H9 (cell line): ENCODE measurements around the gene PQBP1. TPM values are rescaled to one million over a fixed set of nuclear protein-coding genes. Genes with fewer than 3 reads are reported as not detected.

Experiments
- DNase-seq: peaks from one replicate; pipeline ENCODE4 v3.0.0-alpha.2; 2017
- H2AFZ ChIP-seq: one replicate; pipeline ENCODE4 v1.6.1; 2013; ENCODE audit warnings: mild to moderate bottlenecking, low read length, control low read depth, moderate library complexity
- H2AK5ac ChIP-seq: 2 replicates; pipeline ENCODE4 v1.6.1; 2013; ENCODE audit warnings: low read length, control low read depth, mixed read lengths; ENCODE audit not compliant: insufficient read length
- H2BK120ac ChIP-seq: one replicate; pipeline ENCODE4 v1.6.1; 2013; ENCODE audit warnings: low read depth, mild to moderate bottlenecking, low read length, control low read depth, inconsistent platforms; ENCODE audit not compliant: poor library complexity, severe bottlenecking
- H2BK12ac ChIP-seq: 2 replicates; pipeline ENCODE4 v1.6.1; 2013; ENCODE audit warnings: low read length, control low read depth, mixed read lengths, low read depth; ENCODE audit not compliant: insufficient read length
- H2BK15ac ChIP-seq: 2 replicates; pipeline ENCODE4 v1.6.1; 2013; ENCODE audit warnings: low read depth, low read length, control low read depth
- H2BK20ac ChIP-seq: one replicate; pipeline ENCODE4 v1.6.1; 2013; ENCODE audit warnings: low read depth, mild to moderate bottlenecking, low read length, control low read depth, inconsistent platforms; ENCODE audit not compliant: poor library complexity, severe bottlenecking
- H2BK5ac ChIP-seq: 2 replicates; pipeline ENCODE4 v1.6.1; 2013; ENCODE audit warnings: low read length, control low read depth, mixed read lengths; ENCODE audit not compliant: insufficient read length
- H3K14ac ChIP-seq: 2 replicates; pipeline ENCODE4 v1.6.1; 2013; ENCODE audit warnings: low read length, control low read depth; ENCODE audit not compliant: insufficient read depth
- H3K18ac ChIP-seq: 2 replicates; pipeline ENCODE4 v1.6.1; 2013; ENCODE audit warnings: low read depth, mild to moderate bottlenecking, mixed read lengths, low read length, control low read depth; ENCODE audit not compliant: insufficient read length
- H3K23ac ChIP-seq: 2 replicates; pipeline ENCODE4 v1.6.1; 2013; ENCODE audit warnings: low read length, control low read depth, mixed read lengths, low read depth; ENCODE audit not compliant: insufficient read length
- H3K23me2 ChIP-seq: 2 replicates; pipeline ENCODE4 v1.6.1; 2013; ENCODE audit warnings: low read depth, mild to moderate bottlenecking, mixed read lengths, low read length, control low read depth; ENCODE audit not compliant: insufficient read length, poor library complexity, severe bottlenecking
- H3K27ac ChIP-seq: 2 replicates; pipeline ENCODE4 v1.5.1; 2013; ENCODE audit warnings: low read length, control low read depth, mixed read lengths, low read depth; ENCODE audit not compliant: insufficient read length
- H3K27me3 ChIP-seq: 2 replicates; pipeline ENCODE4 v1.6.1; 2013; ENCODE audit warnings: low read length, control low read depth, inconsistent platforms; ENCODE audit not compliant: insufficient read depth
- H3K4ac ChIP-seq: 2 replicates; pipeline ENCODE4 v1.6.1; 2013; ENCODE audit warnings: low read depth, mild to moderate bottlenecking, control low read depth, inconsistent platforms, low read length, moderate library complexity
- H3K4me1 ChIP-seq: 2 replicates; pipeline ENCODE4 v1.6.1; 2013; ENCODE audit warnings: low read length, control low read depth, inconsistent platforms; ENCODE audit not compliant: insufficient read depth
- H3K4me2 ChIP-seq: 2 replicates; pipeline ENCODE4 v1.6.1; 2013; ENCODE audit warnings: low read length, control low read depth, mixed read lengths; ENCODE audit not compliant: insufficient read length, insufficient read depth
- H3K56ac ChIP-seq: 2 replicates; pipeline ENCODE4 v1.6.1; 2013; ENCODE audit warnings: low read depth, mild to moderate bottlenecking, mixed read lengths, low read length, control low read depth; ENCODE audit not compliant: insufficient read length
- H3K79me1 ChIP-seq: 2 replicates; pipeline ENCODE4 v1.6.1; 2013; ENCODE audit warnings: low read depth, mild to moderate bottlenecking, moderate library complexity, low read length, control low read depth, inconsistent platforms; ENCODE audit not compliant: insufficient read depth, poor library complexity, severe bottlenecking
- H3K79me2 ChIP-seq: 2 replicates; pipeline ENCODE4 v1.6.1; 2013; ENCODE audit warnings: low read length, control low read depth, inconsistent platforms; ENCODE audit not compliant: insufficient read depth
- H3K9ac ChIP-seq: 2 replicates; pipeline ENCODE4 v1.6.1; 2013; ENCODE audit warnings: low read length, control low read depth, mixed read lengths; ENCODE audit not compliant: insufficient read length; ENCODE audit errors: extremely low read depth
- H3K9me3 ChIP-seq: one replicate; pipeline ENCODE4 v1.6.1; 2013; ENCODE audit warnings: low read depth, low read length, inconsistent platforms; ENCODE audit not compliant: control insufficient read depth
- H3T11ph ChIP-seq: one replicate; pipeline ENCODE4 v1.6.1; 2013; ENCODE audit warnings: mild to moderate bottlenecking, low read length, control low read depth, inconsistent platforms
- H4K20me1 ChIP-seq: one replicate; pipeline ENCODE4 v1.6.1; 2013; ENCODE audit not compliant: control insufficient read depth, insufficient read length, insufficient read depth
- H4K5ac ChIP-seq: 2 replicates; pipeline ENCODE4 v1.6.1; 2013; ENCODE audit warnings: low read depth, mild to moderate bottlenecking, mixed read lengths, low read length, control low read depth; ENCODE audit not compliant: insufficient read length
- H4K8ac ChIP-seq: replicated peaks from 2 replicates; pipeline ENCODE4 v1.6.1; 2013; ENCODE audit warnings: low read length, control low read depth, mixed read lengths, low read depth; ENCODE audit not compliant: insufficient read length
- H4K91ac ChIP-seq: 2 replicates; pipeline ENCODE4 v1.6.1; 2013; ENCODE audit warnings: low read depth, mild to moderate bottlenecking, moderate library complexity, mixed read lengths, low read length, control low read depth; ENCODE audit not compliant: insufficient read length
- H3K27ac Mint-ChIP-seq, 3 experiments: 2 replicates in 2 of 3; 3 replicates in 1 of 3; pipeline ENCODE4 v1.8.0; 2020 to 2021; ENCODE audit warnings: mixed read lengths in 3 of 3, mild to moderate bottlenecking in 1 of 3, moderate library complexity in 1 of 3
- H3K27me3 Mint-ChIP-seq: 2 replicates; pipeline ENCODE4 v1.8.0; 2021; ENCODE audit warnings: low read depth, mild to moderate bottlenecking, moderate library complexity, mixed read lengths
- H3K36me3 Mint-ChIP-seq, 3 experiments: 2 replicates in 2 of 3; 3 replicates in 1 of 3; pipeline ENCODE4 v1.8.0; 2020 to 2021; ENCODE audit warnings: low read depth in 3 of 3, mixed read lengths in 3 of 3; ENCODE audit not compliant: insufficient read depth in 1 of 3
- H3K4me1 Mint-ChIP-seq, 2 experiments: 2 replicates each; pipeline ENCODE4 v1.8.0; 2020; ENCODE audit warnings: mixed read lengths in 2 of 2
- H3K4me3 Mint-ChIP-seq, 2 experiments: 2 replicates in 1 of 2; 3 replicates in 1 of 2; pipeline ENCODE4 v1.8.0; 2020 to 2021; ENCODE audit warnings: mild to moderate bottlenecking in 2 of 2, mixed read lengths in 2 of 2, moderate library complexity in 1 of 2
- H3K9me3 Mint-ChIP-seq, 2 experiments: 2 replicates in 1 of 2; 3 replicates in 1 of 2; pipeline ENCODE4 v1.8.0; 2020; ENCODE audit warnings: mild to moderate bottlenecking in 2 of 2, mixed read lengths in 2 of 2, moderate library complexity in 1 of 2
- CTCF ChIP-seq: fragments of 200-600 bp; sonication (generic); conservative IDR thresholded peaks from 3 replicates; pipeline ENCODE4 v1.8.0; 2021; ENCODE audit warnings: antibody characterized with exemption, mild to moderate bottlenecking
- WGBS: extraction: QIAGEN DNeasy Blood & Tissue Kit; methylation state at CpG from one replicate; pipeline ENCODE4 v1.1.7; 2013; ENCODE audit warnings: missing lambda C conversion rate, low lambda C conversion rate, mixed read lengths; ENCODE audit not compliant: insufficient read length; ENCODE audit errors: extremely low coverage; 5-methylcytosine and 5-hydroxymethylcytosine counted together
- total RNA-seq: library from RNA; stranded (reverse); gene quantifications from 2 replicates; pipeline ENCODE4 v1.2.1, GENCODE V29; 2021

Gene PQBP1
- total RNA-seq, 1 experiment from 2014 or later = 87.9 TPM

GRCh38 chrX:48937054-48937907, 39.6 kb downstream of the PQBP1 start:
- no CpG with 5 or more reads among the region's 9 CpGs for WGBS
- no peak overlapping the region for H3T11ph ChIP-seq
- no peak overlapping the region for H3K23ac ChIP-seq
- H3K18ac ChIP-seq = no peak overlapping the region
- H2BK12ac ChIP-seq = peak overlapping the region; percentile 8
- peaks cover 1% of the 10 kb centered on the region for H3K27me3 Mint-ChIP-seq
- no peak overlapping the region for H2BK15ac ChIP-seq
- TF ChIP-seq CTCF = peak; percentile 63
- peaks cover 3% of the 10 kb centered on the region; the same call in 1 of the 2 replicates for H3K79me2 ChIP-seq
- H4K91ac ChIP-seq = peak overlapping the region; percentile 28
- peak overlapping the region; percentile 12 to 31; a peak in 3 of 5 replicates for H3K4me3 Mint-ChIP-seq
- H2BK5ac ChIP-seq = peak overlapping the region; percentile 58
- H2AFZ ChIP-seq = no peak overlapping the region
- H3K56ac ChIP-seq = no peak overlapping the region
- H3K4me1 ChIP-seq = peaks cover 4% of the 10 kb centered on the region; the same call in 1 of the 2 replicates
- no peak overlapping the region for H2BK20ac ChIP-seq
- H4K8ac ChIP-seq = no peak overlapping the region
- H3K9me3 Mint-ChIP-seq = peaks cover 68 to 78% of the 10 kb centered on the region in 2 experiments
- no peaks in the 10 kb centered on the region for H3K23me2 ChIP-seq
- peak overlapping the region; percentile 60 for H3K27ac ChIP-seq
- H3K27me3 ChIP-seq = no peaks in the 10 kb centered on the region
- no peak overlapping the region for H3K14ac ChIP-seq
- peak overlapping the region; percentile 49 for H3K4me2 ChIP-seq
- no peaks in the 10 kb centered on the region for H3K79me1 ChIP-seq
- H2BK120ac ChIP-seq = no peak overlapping the region
- H2AK5ac ChIP-seq = no peak overlapping the region
- no peak for DNase-seq
- no peaks in the 10 kb centered on the region for H4K20me1 ChIP-seq
- peaks cover 36 to 62% (median 53%) of the 10 kb centered on the region in 3 experiments for H3K36me3 Mint-ChIP-seq
- no peaks in the 10 kb centered on the region for H3K9me3 ChIP-seq
- no peak overlapping the region for H3K4ac ChIP-seq
- peak overlapping the region; percentile 83 to 92 (median 87); a peak in 6 of 7 replicates for H3K27ac Mint-ChIP-seq
- H4K5ac ChIP-seq = peak overlapping the region; percentile 43
- H3K9ac ChIP-seq = peak overlapping the region; percentile 41
- peaks cover 19 to 36% of the 10 kb centered on the region in 2 experiments for H3K4me1 Mint-ChIP-seq
